NT2/D1 (cell line): ENCODE measurements around the gene BRINP3.

Experiments
- SUZ12 ChIP-seq: IDR thresholded peaks from 2 replicates; pipeline ENCODE4 v1.6.1; 2011; ENCODE audit not compliant: insufficient read length, insufficient read depth; ENCODE audit errors: extremely low read depth
- YY1 ChIP-seq: IDR thresholded peaks from 2 replicates; pipeline ENCODE4 v1.6.1; 2011; ENCODE audit not compliant: insufficient read length, insufficient read depth
- ZNF274 ChIP-seq: IDR thresholded peaks from 2 replicates; pipeline ENCODE4 v1.6.1; 2011; ENCODE audit warnings: mild to moderate bottlenecking, low read depth, low read length

DNA sequence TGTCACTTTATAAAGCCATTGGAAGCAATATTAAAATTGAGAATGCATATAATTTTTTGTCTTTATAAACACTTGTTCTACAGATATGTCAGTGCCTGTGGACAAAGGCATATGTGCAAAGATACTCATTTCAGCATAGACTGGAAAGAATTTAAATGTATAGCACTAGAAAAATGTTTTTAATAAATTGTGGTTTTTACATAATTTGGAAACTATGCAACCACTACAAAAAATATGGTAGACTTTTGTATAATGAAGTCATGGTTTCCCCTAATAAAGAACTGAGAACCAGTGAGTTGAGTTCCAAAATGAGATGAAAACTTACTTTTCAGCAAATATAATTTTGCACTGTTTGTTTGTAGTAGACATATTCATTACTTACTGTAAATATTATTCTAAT, 48.5 kb downstream of the BRINP3 start:
- TF ChIP-seq YY1: no peak
- TF ChIP-seq SUZ12: no peak
- TF ChIP-seq ZNF274: no peak
